ENCODE results near the gene CAPN13.

CAPN13 gene

DNA sequence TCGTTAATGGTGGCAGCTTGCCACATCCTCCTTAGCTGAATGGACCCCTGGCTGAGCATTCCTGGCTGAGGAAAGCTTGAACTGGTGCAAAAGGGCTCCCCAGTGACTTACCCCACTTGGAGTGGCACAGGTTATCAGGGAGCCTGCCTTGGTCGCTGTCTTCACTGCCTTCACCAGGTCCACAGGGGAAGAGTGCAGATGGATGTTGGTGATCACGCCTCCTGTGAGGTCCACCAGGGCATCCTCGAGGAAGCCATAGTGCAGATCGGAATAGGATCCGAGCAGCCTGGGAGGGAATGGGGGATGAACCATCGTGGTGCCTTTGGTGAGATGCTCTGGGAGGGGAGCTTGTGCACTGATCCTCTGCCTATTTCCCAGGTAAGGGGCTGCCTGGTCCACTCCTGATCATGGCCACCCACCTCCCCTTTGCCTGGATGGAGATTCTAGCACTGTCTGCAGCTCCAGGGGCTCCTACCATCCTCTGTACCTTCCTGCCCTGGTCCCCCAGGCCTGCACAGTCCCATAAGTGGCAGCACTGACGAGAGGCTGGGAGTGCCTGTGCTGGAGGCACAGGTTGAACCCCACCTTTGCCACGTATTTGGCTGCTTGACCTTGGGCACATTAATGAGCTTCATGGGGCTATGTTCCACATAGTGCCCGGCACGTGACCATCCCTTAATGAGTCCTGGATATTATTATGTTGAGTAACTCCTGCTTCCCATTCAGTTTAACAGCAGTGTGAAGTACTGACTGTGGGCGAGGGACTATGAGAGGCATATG, 43.0 kb downstream of the CAPN13 start:
- DNase-seq, result no peak

GRCh38 chr2:30763151-30763660, 44.0 kb downstream of the CAPN13 start:
- no peak for DNase-seq

- DNase-seq, result no peak
Measured at GRCh38 chr2:30761226-30761625, 46.0 kb downstream of the CAPN13 start.

DNA sequence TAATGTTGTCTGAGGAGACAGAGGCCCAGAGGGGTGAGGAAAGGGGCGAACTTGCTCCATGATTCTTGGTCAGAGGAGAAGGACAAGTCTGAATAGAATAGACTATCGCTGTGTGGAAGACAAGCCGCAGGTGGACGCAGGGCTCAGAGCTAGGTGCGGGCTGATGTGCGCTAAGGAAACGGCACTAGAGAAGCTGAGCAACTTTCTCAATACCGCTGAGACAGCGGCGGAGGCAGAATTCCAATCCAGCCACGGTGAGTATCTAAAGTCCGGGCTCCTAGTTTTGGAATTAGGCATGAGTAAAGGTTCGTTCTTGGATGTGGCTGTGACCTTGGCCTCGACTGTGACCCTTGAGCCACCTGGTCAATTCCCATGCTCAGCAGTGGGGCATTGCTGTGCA, 47.8 kb downstream of the CAPN13 start:
- DNase-seq, result no peak

- DNase-seq, result no peak
Measured at GRCh38 chr2:30758191-30758651, 49.0 kb downstream of the CAPN13 start.

DNA sequence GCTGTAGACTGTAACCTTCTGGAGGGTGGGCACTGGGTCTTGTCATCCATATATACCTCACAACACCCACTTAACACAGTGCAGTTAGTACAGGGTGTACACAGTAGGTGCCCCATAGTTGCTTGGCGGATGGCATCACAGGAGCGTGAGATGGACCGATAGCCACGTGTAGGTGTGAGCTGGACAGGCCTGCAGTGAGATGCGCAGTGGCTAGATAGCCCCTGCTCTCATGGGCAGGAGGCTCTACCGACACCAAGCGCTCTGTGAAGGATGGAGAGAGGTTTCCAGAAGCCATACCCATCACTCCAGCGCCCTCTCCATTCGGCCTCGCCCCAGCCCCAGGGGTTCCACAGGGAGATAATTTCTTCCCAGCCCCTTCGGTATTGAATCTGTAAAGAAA, 49.5 kb downstream of the CAPN13 start:
- DNase-seq, result no peak

DNA sequence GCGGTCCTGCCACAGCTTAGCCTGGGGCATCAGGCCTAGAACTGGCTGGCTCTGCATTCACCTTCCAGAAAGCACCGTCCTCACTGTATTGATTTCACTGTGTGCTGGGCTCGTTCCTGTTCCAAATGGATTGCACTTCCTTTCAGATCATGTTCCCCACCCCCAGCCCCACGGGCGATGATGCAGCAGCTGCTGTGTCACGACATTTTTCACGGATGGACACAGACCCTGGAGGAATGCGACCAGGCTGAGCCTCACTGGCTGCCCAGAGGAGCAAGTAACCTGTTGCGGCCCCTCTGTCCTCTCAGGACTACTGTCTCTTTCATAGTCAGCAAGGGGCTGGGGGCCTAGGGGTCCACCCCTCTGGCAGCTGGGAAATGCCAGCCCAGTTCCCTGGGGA, 50.3 kb downstream of the CAPN13 start:
- DNase-seq, result no peak

DNA sequence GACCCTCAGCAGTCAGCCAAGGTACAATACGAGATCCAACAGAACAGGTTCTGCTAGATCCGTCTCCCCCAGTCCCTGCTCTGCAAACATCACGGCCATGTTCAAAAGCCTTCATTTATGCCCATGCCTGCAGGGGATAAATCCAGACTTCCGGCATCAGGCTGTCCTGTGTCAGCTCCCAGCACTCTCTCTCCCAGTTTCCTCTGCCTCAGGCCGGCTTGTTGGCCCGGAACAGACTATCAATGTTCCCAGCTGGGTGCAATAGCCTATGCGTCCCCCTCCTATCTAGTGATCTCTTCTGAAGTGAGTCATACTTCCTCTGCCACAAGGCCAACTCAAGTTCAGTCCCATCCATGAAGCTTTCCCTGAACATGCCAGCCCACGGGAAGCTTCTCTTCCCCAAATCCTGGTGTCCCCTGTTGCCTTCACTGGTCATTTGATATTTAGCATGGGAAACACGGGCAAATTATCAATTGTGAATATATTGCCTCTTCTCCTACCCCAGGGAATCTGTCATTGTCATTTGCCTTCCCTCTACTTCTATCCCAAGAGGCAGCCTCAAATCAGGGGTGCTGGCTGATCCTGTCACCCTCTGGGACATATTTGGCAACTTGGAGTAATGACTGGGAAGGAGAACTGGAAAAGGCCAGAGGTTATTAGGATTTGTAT, 51.1 kb downstream of the CAPN13 start:
- no peak for DNase-seq

- DNase-seq, result no peak
Measured at GRCh38 chr2:30753630-30754029, 53.6 kb downstream of the CAPN13 start.

DNA sequence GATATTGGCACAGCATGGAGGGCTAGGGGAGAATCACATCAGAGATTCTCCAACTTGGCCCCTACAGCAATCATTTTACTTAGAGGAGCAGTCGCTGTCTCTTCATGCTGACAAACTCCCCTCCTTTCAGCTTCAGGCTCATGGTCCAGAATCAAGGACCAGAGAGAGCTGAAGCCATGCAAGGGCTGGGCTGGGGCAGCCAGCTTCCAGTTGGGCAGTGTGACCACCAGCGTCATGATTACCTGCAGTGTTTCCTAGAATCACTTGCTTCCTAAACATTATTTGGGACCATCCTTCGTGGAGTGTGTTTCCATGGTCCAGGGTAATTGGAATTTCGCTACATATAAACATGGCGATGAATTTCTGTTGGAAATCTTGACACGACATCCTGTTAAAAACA, 54.4 kb downstream of the CAPN13 start:
- DNase-seq, result no peak

GRCh38 chr2:30747206-30747605, 60.0 kb downstream of the CAPN13 start:
- no peak for DNase-seq

- no peak for DNase-seq
Measured at GRCh38 chr2:30744823-30745222, 62.4 kb downstream of the CAPN13 start.

GRCh38 chr2:30741576-30741975, 65.7 kb downstream of the CAPN13 start:
- no peak for DNase-seq

DNA sequence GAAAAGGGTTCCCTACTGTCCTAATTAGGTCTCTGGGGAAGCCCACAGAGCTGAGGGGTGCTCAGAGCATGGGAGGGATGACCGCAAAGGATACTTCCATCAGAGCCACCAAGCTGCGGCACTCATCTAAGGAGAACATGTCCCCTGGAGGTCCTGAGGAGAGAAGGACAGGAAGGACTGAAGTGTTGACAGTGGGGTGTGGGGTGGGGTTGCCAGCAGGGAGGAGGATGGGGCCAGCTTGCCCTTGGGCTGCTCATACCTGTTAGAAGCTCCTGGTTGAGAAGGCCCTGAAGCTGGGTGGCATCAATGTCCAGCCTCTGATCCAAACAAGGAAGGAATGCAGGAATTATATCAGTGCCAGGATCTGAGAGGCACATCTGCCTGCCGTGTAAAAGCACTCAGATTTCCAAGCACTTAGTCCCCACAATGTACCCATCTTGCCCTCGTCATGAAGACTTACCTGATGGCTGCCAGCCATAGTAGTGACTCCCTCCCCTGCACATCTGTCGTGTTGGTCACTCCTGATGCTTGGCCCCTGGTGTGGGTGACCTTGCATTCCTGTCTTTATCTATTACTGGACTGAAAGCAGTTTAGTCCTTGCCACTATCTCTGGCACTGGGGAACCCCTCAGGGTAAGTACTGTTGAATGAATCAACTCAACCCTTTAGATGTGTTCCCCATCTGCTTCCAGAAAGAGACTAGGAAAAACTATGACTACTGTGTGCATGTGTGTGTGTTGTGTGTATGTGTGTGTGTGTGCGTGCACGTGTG, 68.9 kb downstream of the CAPN13 start:
- no peak for DNase-seq

GRCh38 chr2:30737326-30737610, 70.0 kb downstream of the CAPN13 start:
- DNase-seq, result no peak

DNA sequence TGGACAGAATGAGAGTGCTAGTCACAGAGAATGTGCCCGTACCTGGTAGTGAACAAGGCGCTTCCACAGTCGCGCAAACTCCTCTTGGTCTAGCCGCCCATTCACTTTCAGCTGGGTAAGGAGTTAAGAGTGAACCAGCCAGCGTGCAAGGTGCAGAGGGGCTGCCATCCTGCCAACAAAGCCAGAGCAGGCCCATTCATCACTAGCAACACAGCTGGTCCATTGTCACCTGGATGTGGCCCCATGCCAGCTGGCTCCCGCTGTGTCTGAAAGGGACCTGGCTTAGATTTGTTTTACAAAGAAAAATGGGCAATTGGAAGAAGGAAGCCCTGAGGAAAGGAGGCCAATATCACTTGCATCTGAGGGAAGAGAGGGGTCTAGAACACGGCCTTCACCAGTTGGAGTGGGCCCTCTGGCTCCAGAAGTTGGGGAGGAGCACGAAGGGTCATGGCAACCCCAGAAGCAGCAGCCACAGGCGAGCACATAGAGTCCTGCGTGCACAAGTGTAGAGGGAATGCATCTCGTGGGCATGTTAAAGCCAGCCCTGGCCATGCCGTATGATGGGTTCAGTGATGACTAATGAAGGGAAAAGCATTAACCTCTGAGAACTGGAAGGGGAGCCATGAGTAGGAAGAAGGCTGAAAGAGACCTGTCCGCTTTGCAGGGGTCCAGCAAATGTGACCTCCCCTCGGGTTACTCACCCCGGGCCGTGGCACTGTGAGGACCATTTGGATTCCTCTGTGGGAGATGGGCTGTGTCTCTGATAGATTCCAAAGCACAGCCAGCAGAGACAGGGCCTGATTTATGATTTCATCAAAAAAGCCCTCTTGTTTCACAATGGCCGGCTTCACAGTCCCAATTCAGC, 70.6 kb downstream of the CAPN13 start:
- DNase-seq, result peak; percentile 23 to 78

GRCh38 chr2:30733876-30734520, 73.2 kb downstream of the CAPN13 start:
- DNase-seq, result no peak

DNA sequence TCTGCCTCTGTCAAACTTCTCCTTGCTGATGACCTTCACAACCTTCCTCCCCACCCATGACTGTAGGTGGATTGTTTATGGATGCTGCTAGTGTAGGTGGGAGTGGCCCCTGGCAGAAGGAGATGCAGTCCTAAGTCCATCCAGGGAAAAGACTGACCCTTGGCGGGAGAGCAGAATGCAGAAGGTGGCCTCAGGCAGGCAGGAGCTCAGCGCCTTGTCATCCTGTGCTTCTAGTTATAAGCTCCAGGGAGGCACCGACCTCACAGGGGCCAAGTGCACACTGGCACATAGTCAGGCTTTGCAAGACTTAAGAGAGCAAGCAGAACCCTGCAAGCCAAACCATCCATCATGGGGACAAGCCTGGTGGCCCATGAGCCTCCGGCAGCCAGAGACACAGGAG, 74.4 kb downstream of the CAPN13 start:
- DNase-seq, result no peak

DNA sequence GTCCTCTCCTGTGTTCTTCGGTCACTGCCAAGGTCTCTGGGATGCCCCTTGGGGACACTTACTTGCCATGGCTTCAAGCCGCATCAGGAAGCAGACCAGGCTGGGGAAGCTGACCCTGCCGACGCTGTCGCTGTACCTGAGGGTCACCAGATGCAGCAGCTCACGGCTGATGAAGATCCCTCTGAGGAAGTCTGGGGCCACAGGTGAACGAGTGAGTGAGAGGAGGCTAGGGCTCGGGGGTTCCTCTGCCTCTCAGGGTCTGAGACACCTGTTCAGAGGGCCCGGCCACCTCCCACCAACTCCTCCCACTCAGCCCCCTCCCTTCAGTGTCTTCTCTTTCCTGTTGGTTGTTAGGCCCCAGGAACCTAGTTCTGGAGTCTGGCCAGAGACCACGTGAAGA, 74.9 kb downstream of the CAPN13 start:
- no peak for DNase-seq

DNA sequence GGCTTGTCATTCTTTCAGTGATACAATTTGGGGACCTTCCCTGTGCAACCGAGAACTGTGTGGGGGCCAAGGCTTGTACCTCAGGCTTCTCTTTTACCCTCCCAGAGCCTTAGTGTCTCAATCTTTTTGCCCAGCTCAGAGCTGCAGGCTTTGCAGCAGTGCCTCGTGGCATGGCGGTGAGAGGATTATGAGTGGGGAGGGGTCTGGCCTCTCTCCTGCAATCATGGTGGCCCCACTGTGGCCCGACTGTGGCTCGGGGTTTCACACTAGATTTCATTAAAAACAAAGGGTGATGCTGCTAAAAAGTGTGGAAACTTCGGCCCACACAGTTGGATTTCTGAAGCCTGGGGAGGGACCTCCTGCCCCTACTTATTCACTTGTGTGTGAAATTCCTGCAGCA, 75.5 kb downstream of the CAPN13 start:
- no peak for DNase-seq

DNA sequence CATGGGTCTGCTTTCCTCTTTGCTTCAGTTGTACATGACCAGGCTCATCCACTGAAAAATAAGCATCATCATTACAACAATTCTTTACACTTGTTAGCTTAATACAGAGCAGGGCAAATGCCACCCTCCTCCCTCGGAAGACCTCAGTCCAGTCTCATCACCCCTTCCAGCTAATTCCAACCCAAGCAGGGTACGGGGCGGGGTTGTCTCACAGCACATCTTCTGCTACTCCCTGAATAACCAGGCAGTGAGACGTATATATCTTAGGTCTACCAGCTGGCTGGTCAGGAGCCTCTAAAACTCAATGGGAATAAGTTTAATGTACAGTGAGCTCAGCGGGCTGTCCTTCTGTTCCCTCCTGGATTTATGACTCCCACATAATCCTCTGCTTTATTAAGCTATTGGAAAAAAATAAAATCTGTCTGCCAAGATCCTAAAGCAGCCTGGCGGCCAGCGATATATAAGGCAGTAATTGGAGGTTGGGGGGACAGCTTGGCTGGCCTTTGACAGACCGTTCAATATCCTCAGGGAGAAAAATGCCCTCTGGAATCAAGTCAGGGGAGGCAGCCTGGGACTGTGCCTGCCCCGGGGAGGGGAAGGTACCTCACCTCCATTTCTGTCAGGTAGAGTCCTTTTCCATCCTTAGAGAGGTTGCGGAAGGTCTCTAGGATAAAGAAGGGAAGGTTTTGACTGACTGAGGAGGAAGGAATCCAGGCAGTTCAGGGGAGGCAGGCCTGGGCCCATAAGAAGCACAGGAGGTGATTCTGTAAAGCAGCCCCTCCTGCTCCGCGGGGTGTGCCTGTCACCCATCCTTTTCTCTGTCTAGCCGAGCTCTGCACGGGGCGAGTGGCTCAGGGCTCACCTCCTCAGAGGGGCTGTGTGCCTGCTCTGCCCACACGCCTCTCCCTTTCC, 76.3 kb downstream of the CAPN13 start:
- DNase-seq, result no peak
